Epithelial cell of prostate (primary cell): ENCODE measurements around the gene MET.
A peak's percentile ranks its signal among the peaks of the same experiment; 100 is the strongest.
"Not testable (repeated sequence)": the region's sequence is repeated elsewhere in the genome, so short reads cannot be mapped to it uniquely, and the experiment has no call there.

Experiments
- DNase-seq: peaks from one replicate; pipeline ENCODE4 v3.0.0-alpha.2; 2011; ENCODE audit warnings: low read depth, low spot score
- H3K27ac ChIP-seq: fragments of 450-650 bp; 2 replicates; pipeline ENCODE4 v1.5.1; 2017; ENCODE audit warnings: mild to moderate bottlenecking

MET gene

DNA sequence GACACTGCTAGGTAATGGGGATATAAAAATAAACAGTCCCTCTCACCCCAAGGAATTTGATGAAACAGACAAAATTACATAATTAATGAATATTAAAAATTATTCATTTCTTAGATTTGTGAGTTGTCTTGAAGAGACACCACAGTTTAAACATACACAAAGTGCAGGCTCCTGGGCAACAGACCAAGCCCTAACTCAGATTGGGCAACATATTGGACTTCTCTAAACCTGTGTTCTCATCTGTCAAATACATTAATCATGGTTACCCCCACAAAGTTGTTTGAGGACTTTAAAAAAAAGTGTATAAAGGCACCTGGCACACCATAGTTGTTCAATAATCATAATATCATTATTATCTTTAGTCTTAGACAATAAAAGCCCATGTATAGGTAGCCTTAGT lies 127.9 kb downstream of the MET start:
- peak overlapping the region; percentile 89 for H3K27ac ChIP-seq
- no peak for DNase-seq

DNA sequence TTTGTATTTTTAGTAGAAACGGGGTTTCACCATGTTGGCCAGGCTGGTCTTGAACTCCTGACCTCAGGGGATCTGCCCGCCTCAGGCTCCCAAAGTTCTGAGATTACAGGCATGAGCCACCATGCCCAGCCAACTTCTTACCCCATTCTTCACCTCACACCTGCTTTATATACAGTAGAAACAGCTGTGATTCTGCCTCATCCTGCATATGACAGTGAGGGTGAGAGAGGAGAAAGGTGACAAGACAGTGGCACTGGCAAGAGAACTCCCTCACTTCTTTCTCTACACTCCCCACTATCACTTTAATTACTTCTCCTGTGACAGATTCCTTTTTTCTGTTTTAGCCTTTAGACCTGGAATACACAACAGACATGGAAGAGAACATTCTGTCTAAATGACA lies 128.6 kb downstream of the MET start:
- DNase-seq: no peak
- peak overlapping the region; percentile 89 for H3K27ac ChIP-seq

DNA sequence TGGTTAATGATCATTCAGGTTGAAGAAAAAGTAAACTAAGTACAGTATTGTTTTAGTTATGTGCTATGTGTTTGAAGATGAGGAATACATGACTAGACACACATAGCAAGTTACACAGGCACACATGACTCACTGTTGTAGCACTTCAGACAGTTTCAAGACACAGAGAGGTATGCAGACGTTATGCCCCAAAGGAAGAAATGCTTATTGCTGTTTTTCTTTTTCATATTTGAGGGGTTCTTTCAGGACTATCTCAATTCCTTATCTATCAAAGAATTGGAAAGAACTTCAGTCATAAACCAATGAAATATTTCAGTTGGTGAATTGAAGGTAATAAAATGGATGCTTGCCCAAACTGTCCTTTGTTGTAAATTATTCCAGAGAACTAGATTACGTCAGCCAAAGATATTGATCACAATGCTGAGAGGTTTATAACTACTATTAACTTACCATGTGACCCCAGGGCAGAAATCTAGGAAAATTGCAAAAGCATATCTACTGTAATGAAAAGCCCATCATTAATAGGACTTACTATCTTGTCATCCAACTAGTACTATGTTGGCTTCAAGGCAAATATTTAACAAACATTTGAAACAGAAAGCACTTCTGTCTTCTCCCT lies 129.2 kb downstream of the MET start:
- peak; percentile 85 for DNase-seq

DNA sequence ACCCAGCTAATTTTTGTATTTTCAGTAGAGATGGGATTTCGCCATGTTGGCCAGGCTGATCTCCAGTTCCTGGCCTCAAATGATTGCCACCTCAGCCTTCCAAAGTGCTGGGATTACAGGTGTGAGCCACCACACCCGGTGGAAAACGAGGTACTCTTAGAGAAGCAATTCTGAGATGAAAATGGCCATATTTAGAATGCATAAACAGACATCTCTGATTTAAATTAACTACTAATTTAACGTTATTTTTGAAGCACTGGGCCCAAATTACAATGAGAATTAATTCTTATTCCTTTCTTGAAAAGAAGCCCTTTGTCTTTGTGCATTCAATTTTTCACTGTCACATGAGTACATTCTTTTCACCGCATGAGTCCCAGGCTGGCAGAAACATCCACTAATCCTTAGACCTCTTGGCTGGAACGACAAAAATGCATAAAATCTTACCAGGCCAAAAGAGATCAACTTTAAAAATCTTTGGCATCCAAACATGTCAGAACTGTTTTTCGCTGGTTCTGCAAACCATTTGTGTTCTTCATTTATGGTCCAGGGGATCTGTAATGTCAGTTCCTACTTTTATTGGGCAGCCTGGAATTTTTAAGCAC lies 130.2 kb downstream of the MET start:
- H3K27ac ChIP-seq: peak overlapping the region; percentile 89
- no peak for DNase-seq

More for the DNA sequence above, 129.2 kb downstream of the MET start:
- peak overlapping the region; percentile 89 for H3K27ac ChIP-seq

DNA sequence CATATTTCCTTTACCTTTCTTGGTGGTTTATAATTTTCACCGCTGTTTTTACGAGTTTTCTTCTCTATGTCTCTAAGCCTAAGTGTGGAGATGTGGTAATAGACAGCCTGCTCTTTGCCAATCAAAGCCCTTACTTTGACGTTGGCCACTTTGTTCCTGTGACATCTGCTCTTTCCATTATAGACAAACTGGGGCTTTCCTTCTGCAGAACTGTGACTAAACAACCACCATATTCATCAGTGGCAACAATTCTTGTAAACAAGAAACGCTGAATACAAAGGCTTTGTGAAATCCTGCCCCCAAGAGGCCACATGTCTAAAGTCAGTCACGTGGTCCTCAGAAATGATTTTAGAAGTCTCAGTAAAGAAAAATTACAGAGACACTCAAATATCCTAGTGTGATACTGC lies 130.8 kb downstream of the MET start:
- DNase-seq: peak; percentile 72
- H3K27ac ChIP-seq: peak overlapping the region; percentile 89

DNA sequence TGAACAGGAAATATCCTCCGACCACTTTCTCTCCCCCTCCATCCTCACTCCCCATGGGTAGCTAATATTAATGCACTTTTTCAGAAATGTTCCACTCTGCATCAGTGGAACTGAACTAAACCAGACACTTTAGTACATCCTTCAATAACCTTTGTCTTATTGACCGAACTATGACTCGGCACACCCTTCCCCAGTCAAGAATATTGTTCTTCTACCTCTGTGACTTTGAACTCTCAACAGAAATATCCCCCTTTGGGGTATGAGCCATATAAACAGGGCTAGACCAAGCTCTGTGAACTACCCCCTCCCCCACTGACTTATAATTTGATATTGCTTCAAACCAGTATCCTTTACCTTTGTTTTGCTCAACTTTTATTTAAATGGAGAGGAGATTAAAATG lies 132.5 kb downstream of the MET start:
- DNase-seq: no peak
- no peak overlapping the region for H3K27ac ChIP-seq

DNA sequence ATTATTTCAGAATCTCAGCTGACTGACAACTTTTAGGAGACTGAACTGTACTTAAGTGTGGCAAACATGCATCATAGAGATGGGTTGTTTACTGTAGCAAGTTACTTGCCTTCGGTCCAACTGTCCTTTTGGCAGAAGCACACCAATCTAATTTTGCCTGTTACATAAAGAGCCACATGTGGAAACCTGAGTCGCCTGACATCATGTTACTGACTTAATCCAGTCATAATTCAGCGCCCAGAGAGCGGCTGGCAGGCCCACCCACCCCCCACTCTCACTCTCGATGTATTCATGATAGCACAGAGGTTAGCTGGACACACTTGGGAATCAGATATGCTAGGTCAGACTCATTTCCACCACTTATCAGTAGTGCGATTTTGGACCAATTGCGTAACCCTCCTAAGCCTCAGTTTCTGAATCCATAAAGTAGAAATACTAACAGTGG lies 133.1 kb downstream of the MET start:
- H3K27ac ChIP-seq: no peak overlapping the region

DNA sequence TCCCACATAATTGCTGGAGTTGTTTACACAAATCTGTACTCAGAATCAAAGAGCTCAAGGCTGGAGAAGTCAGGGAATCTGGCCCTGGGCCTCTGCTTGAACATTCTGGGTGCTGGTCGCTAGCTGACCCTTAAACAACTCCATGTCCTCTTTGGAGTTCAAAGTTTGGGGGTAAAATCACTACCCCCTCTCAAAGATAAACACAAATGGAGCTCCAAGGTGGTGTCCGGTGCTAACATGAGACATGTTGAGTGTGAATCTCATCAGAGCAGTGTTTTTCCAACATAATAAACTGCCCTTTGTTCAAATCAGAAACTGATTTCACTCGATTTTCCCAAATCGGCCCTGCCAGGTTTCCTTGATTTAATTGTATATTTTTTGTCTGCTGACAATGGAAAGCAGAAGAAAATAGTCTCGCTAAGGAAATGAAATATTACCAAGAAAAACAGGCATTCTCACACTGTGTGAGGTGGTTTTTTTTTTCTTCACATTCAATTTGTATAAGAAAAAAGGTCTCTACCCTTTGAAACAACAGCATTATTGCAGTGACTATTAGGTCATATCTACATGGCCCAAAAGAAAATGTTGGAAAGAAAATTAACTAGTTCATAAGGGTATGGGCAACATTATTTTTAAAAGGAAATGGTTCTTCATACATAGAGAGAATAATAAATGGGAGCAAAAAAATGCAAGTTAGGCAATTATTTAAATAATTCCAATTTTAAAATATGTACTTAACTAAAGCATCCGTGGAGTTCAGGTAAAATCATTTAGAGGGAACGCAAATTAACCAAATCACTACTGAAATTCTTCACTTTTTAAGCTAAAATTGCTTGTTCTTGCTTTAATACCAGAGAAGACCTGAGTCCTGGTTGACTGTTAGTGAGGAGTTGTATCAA lies 134.3 kb downstream of the MET start:
- H3K27ac ChIP-seq: no peak overlapping the region
- DNase-seq: no peak

More for the DNA sequence above, 133.1 kb downstream of the MET start:
- DNase-seq: no peak

DNA sequence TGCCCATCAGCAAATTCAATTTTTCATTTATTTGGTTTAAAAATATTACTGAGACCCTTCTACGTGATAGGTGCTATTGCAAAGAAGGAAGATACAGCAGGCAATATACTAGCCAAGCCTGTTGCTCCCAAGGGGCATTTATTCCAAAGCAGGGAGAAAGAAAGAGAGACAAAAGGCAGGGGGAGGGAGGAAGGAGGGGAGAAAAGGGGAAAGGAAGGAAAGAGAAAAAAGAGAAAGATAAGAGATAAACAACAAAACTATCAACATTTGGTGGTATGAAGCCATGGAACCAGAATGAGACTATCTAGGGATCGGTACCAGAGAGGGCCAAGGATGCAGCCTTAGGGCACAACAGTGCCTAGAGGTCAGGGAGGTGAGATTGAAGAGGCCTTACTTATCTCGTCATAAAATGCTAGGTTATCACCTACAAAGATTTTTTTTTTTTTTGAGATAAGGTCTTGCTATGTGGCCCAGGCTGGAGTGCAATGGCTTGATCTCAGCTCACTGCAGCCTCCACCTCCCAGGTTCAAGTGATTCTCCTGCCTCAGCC lies 135.1 kb downstream of the MET start:
- no peak for DNase-seq
- no peak overlapping the region for H3K27ac ChIP-seq

DNA sequence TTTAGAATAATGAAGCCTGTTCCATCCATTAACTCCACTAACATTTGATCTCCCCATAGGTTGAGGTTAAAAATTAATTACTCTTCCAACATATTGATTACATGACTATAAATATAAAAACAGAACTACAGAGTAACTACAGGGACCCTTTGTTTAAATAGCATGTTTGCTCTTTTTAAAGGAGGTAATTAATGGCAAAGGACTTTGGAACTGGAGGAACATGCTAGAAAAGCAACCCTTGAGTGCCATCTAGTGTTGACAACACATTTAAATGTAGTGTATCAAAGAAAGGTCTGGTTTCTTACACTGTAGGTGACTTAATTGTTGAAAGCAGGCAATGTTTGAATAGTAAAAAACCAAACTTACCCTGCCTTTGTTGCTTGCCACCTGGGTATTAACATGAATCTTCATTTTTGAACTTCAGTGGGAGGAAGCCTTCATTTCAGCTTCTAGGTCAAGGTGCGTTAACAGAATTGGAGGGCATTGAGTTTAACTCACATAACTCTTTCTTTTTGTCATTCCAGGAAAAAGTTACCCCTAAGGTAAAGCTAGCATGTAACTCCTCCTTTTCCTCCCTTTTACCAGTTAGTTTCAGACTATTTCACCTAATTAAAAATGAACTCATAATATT lies 137.8 kb downstream of the MET start:
- no peak for DNase-seq
- H3K27ac ChIP-seq: peak overlapping the region; percentile 37

DNA sequence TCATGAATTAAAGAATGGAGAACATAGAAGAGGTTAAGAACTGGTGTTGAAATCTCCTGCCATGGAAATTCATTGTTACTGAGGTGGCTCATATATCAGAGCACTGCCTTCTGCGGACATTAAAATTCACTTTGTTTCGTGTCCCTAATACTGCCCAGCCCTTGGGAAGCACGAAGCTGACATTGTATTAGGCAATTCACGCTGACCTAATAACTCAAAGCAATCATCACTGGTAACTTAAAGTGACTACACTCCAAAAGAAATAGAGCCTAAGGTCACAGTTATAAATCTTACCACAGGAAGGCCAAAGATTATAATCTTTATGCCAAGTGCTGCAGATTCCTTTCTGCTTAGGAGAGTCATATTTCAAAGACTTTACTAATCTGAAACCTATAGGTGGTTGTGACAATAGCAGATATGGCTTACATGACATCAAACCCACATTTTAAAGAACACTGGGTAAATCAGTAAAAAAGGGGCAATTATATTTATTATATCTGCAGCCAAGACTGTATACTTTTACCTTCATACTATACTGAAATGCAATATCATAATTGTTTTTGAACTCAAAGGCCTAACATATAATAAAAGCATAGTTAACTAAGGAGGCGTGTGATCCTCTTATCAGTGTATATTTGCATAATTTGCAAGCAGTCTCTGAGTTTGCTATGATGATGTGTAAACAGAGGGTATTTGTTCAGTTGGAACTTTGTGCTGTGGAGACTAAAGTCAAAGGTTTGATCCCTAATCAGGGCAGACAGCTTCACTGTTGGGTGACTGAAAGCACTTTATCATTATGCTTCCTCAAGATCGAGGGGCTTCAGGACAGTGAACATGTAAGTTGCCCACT lies 138.5 kb downstream of the MET start:
- H3K27ac ChIP-seq: peak overlapping the region; percentile 37
- DNase-seq: no peak

DNA sequence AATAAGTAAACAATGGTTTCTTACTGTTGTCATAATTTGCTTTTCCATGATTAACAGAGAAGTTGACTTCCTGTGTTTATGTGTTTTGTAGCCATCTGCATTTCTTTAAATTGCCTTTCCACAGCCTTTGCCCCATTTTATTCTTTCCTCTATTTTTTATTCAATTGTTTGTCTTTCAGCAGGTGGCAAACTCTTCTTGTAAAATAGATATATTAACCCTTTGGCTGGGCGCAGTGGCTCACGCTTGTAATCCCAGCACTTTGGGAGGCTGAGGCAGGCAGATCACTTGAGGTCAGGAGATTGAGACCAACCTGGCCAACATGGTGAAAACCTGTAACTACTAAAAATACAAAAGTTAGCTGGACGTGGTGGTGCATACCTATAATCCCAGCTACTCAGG lies 139.8 kb downstream of the MET start:
- no peak overlapping the region for H3K27ac ChIP-seq
- no peak for DNase-seq

DNA sequence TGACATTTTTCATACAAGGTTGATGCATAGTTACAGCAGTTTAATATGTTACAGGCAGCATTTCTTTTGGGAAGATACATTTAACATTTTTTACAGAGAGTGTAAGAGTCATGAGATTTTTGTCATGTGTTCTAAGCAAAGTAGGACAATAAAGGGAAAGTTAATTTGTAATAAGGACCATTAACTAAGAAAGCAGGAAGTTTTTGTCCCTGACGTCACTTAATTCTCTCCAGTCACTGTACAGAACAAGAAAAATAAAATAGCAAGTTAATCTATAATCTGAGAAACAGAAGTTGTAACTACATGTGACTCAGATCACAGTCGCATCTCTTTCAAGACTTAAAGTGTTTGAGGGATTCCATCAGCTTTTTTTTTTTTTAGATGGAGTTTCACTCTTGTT lies 140.9 kb downstream of the MET start:
- no peak overlapping the region for H3K27ac ChIP-seq
- no peak for DNase-seq

DNA sequence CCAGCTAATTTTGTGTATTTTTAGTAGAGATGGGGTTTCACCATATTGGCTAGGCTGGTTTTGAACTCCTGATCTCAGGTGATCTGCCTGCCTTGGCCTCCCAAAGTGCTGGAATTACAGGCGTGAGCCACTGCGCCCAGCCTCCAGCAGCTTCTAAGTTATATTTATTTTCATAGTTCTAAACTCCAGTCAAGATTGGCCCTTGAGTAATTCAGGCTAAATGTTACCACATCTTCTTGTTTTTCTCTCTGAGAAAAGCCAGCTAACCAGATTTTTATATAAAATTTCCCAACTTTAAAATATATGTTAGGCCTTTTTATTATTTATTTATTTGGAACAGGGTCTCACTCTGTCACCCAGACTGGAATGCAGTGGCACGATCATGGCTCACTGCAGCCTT lies 141.4 kb downstream of the MET start:
- not testable (repeated sequence) for DNase-seq, H3K27ac ChIP-seq

DNA sequence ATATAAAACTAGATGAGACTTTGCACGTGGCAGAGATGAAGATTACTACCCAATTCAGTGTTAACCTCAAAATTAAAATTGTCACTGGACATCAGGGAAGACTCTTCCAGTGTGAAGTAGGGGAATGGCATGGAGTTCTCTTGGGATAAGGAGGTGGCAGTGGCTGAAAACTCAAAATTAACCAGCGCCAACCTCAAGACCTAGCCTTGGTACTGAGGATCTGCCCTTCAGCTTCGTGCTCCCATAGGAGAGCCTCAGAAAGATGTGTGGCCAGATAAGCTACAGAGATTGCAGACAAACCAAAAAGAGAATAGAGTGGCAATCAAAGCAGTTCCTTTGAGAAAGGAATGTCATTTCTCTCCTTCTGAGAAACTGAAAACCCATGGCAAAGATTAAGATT lies 143.0 kb downstream of the MET start:
- no peak for DNase-seq
- H3K27ac ChIP-seq: no peak overlapping the region

DNA sequence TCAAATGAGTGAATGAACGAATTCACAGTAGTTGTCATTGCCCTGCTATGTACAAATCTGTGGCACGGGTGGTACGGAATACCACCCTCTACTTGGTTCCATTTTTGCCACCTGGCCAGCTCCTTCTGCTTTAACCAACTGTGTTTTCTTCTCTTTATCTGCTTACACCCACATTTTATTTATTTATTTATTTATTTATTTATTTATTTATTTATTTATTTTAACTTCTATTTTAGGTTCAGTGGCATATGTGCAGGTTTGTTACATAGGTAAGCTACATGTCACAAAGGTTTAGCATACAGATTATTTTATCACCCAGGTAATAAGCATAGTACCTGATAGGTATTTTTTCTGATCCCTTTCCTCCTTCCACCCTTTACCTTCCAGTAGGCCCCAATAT lies 148.2 kb downstream of the MET start:
- no peak overlapping the region for H3K27ac ChIP-seq
- DNase-seq: no peak

DNA sequence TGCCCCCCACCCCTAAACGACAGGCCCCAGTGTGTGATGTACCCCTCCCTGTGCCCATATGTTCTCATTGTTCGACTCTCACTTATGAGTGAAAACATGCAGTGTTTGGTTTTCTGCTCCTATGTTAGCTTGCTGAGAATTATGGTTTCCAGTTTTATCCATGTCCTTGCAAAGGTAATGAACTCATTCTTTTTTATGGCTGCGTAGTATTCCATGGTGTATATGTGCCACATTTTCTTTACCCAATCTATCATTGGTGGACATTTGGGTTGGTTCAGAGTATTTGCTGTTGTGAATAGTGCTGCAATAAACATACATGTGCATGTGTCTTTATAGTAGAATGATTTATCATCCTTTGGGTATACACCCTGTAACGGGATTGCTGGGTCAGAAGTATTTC lies 149.7 kb downstream of the MET start:
- H3K27ac ChIP-seq, DNase-seq: not testable (repeated sequence)

DNA sequence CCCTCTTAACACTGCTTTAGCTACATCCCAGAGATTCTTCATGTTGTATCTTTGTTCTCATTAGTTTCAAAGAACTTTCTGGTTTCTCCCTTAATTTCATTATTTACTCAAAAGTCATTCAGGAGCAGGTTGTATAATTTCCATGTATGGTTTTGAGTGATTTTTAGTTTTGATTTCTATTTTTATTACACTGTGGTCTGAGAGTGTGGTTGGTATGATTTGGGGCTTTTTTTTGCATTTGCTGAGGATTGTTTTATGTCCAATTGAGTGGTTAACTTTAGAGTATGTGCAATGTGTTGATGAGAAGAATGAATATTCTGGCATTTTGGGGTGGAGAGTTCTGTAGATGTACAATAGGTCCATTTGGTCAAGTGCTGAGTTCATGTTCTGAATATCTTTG lies 152.5 kb downstream of the MET start:
- DNase-seq: no peak

DNA sequence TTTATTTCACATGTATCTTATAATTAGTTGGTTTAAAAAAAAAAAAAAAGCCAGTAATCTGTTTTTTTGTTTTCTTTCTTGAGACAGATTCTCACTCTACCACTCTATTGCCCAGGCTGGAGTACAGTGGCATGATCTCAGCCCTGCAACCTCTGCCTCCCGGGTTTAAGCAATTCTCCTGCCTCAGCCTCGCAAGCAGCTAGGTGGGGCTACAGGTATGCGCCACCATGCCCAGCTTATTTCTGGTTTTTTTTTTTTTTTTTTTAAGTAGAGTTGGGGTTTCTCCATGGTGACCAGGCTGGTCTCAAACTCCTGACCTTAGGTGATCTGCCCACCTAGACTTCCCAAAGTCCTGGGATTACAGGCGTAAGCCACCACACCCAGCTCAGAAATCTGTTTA lies 156.3 kb downstream of the MET start:
- no peak overlapping the region for H3K27ac ChIP-seq
- DNase-seq: no peak

More for the DNA sequence above, 152.5 kb downstream of the MET start:
- H3K27ac ChIP-seq: no peak overlapping the region

DNA sequence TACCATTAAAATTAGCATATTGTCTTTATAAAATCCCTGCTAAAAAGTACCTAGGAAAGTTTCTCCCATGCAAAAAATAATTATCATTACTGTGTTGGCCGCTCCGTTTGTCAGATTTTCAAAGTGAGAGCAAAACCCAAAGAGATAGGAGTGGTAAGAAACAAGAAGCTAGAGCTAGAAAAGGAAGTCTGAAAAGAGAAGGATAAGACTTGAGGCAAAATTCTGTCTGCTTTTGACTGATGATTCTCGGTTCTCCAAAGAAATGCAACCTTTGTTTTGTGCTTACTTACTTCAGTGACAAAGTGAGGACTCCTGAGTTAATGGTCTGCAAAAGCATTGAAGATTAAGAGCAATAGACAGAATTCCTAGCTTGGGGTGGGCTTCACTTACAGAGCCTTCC lies 157.0 kb downstream of the MET start:
- DNase-seq: no peak
- no peak overlapping the region for H3K27ac ChIP-seq
